Epithelial cell of proximal tubule (primary cell): ENCODE results near the gene AFF1. TPM values are rescaled to one million over a fixed set of nuclear protein-coding genes. Genes with fewer than 3 reads are reported as not detected.

ENCODE experiments used
- DNase-seq: peaks from one replicate; pipeline ENCODE4 v3.0.0-alpha.2; 2011; ENCODE audit warnings: low read depth
- H3K4me3 ChIP-seq: 2 replicates; pipeline ENCODE4 v1.5.1; 2011; ENCODE audit warnings: low read depth, mild to moderate bottlenecking, low read length
- CTCF ChIP-seq: conservative IDR thresholded peaks from 2 replicates; pipeline ENCODE4 v1.5.1; 2012; ENCODE audit warnings: low read depth, mild to moderate bottlenecking, low read length
- total RNA-seq: library from RNA; depleted of rRNA; stranded (reverse); fragments of >200 nt; gene quantifications from 2 replicates; pipeline ENCODE4 v1.2.3, GENCODE V29; 2015

Gene AFF1
- total RNA-seq, 1 donor from 2014 or later: 12.5 TPM

GRCh38 chr4:86895692-86896488, 38.9 kb upstream of the AFF1 start:
- peak; percentile 73 for TF ChIP-seq CTCF
- peak; percentile 44 for DNase-seq
- H3K4me3 ChIP-seq: no peak overlapping the region

DNA sequence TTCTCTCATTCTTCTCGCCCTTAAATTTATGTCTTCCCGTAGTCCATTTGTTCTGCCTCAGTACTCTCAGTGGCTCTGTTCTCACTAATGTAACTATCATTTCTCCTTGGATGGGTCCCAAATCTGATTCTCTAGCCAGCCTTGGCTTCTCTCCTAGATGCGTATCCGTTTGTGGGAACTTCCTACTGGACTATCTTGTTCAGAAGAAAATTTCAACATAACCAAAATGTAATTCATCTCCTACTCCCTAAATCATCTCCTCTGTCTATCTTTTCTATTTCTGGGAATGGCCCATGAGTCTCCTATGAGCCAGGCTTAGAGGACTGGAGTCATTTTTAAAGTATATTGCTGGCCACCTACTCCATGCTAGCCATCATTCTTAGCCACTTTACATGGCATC, 38.2 kb upstream of the AFF1 start:
- H3K4me3 ChIP-seq: no peak overlapping the region
- no peak for DNase-seq
- TF ChIP-seq CTCF: no peak

- DNase-seq: no peak
- peak; percentile 56 for TF ChIP-seq CTCF
- H3K4me3 ChIP-seq: no peak overlapping the region
These were observed 36.2 kb upstream of the AFF1 start for GRCh38 chr4:86898562-86898961.

DNA sequence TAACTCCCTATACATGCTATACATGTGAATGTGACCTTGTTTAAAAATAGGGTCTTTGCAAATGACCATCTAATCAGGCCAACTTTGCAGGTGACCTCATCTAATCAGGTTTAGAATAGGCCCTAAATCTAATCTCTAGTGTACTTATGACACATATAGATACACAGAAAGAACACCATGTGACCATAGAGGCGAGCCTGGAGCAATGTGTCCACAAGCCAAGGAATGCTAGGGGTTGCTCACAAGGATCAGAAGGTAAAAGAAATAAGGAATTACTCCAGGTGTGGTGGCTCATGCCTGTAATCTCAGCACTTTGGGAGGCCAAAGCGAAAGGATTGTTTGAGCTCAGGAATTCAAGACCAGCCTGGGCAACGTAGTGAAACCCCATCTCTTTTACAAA, 32.9 kb upstream of the AFF1 start:
- TF ChIP-seq CTCF: no peak
- H3K4me3 ChIP-seq: no peak overlapping the region
- no peak for DNase-seq

- H3K4me3 ChIP-seq: no peak overlapping the region
- no peak for TF ChIP-seq CTCF
- no peak for DNase-seq
These were observed 26.6 kb upstream of the AFF1 start for GRCh38 chr4:86908251-86908657.

DNA sequence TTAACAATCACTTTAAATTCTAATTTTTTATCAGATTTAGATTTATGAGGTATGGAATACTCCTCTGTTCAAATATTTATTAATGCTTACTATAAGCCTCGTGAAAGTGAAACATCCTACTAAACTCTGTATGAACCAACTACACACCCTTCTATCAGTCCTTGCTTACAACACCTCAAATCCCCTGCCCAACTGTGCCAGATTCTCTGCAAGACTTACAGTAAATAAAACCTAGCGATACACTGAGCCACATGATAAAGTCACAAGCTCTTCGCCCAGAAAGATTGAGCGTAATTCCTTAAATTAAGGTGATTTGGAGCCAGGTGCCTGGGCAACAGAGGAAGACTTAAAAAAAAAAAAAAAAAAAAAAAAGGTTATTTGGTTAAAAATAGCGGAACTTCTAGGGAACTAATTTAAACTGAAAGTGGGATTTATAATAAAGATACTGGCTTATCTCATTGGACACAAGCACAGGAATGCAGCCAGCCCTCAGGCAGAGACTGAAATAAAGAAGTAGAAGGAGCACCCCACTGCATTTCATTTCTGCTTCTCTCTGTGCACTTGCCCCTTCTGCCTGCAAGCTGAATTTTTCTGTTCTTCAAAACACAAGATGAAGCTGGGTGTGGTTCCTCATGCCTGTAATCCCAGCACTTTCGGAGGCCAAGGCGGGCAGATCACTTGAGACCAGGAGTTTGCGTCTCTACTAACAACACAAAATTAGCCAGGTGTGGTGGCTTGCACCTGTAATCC, 25.1 kb upstream of the AFF1 start:
- no peak overlapping the region for H3K4me3 ChIP-seq
- DNase-seq: no peak
- TF ChIP-seq CTCF: no peak
